ENCODE data around the gene BMP2K. TPM values are rescaled to one million over a fixed set of nuclear protein-coding genes. Genes with fewer than 3 reads are reported as not detected.

Gene BMP2K
- total and polyA plus RNA-seq, 2 experiments from 2014 or later = 8.2 to 32.5 TPM

GRCh38 chr4:78784236-78784865 lies 8.2 kb downstream of the BMP2K start (continued):
- TF ChIP-seq ZNF462 (CRISPR knock-in tag; IDR thresholded peaks at IDR 0.05) = no peak
- no peak for TF ChIP-seq CREB1 (CRISPR knock-in tag; IDR thresholded peaks at IDR 0.05; ENCODE audit: low read depth)
- no peak for TF ChIP-seq ZNF331 (CRISPR knock-in tag; IDR thresholded peaks at IDR 0.05; ENCODE audit: low read depth)

GRCh38 chr4:78787392-78788006 lies 11.3 kb downstream of the BMP2K start:
- Histone ChIP-seq H4K20me1 (replicated peaks; ENCODE audit: insufficient read depth) (no peaks in the 10 kb centered on the region; the same call in 1 of the 2 replicates), H3K4me1 (ENCODE audit: insufficient read depth) (peaks cover 4% of the 10 kb centered on the region; the same call in 1 of the 2 replicates), H3K4me3 (no peak overlapping the region), H3F3A (replicated peaks; ENCODE audit: low read depth) (no peaks in the 10 kb centered on the region), H3K27ac (ENCODE audit: low read depth) (no peak overlapping the region), H3K9me2 (ENCODE audit: insufficient read depth) (no peaks in the 10 kb centered on the region), H3K27me3 (ENCODE audit: insufficient read depth) (no peaks in the 10 kb centered on the region), H3K36me3 (ENCODE audit: insufficient read depth) (no peaks in the 10 kb centered on the region), H3K4me2 (no peak overlapping the region), H3K79me2 (replicated peaks; ENCODE audit: insufficient read depth) (peaks cover 98% of the 10 kb centered on the region), H2AFZ (no peak overlapping the region)
- DNase-seq (ENCODE audit: low spot score) (no peak), ATAC-seq (no peak)
- 0 out of 2 replicates have a peak overlapping the region, but pooled peaks have one; percentile 11 for H3K27ac Mint-ChIP-seq
- H3K9me3 Mint-ChIP-seq = no peaks in the 10 kb centered on the region
- peaks cover 2% of the 10 kb centered on the region for H3K27me3 Mint-ChIP-seq (ENCODE audit: insufficient read depth, low read depth, poor library complexity)
- peaks cover 19% of the 10 kb centered on the region; the same call in 2 of the 3 replicates for H3K4me1 Mint-ChIP-seq
- peaks cover 2% of the 10 kb centered on the region; the same call in 1 of the 3 replicates for H3K36me3 Mint-ChIP-seq (ENCODE audit: low read depth)
- H3K4me3 Mint-ChIP-seq = no peak overlapping the region
- TF ChIP-seq POLR2AphosphoS5 (IDR thresholded peaks at IDR 0.05; ENCODE audit: low read depth) = no peak

Data from GM23338 (cell line).